SK-N-SH treated with all-trans-retinoic acid at 6 μM for 48 hours (cell line): ENCODE results near the gene LAG3.

Experiments used
- ATAC-seq: fragments of 200-7000 bp; cut with Tn5 transposase; 3 replicates; pipeline ENCODE4 v1.9.1; 2020; ENCODE audit warnings: mild to moderate bottlenecking, moderate library complexity
- ARNTL ChIP-seq: fragments of 450-650 bp; formaldehyde crosslinking; IDR thresholded peaks from 2 replicates; pipeline ENCODE4 v1.5.0; 2020; ENCODE audit warnings: low read depth, mild to moderate bottlenecking, moderate library complexity, borderline replicate concordance
- BACH2 ChIP-seq: fragments of 250-450 bp; sonication (Bioruptor Pico); IDR thresholded peaks from 2 replicates; pipeline ENCODE4 v1.9.0; 2021; ENCODE audit warnings: mild to moderate bottlenecking, borderline replicate concordance
- CSDC2 ChIP-seq: fragments of 250-450 bp; sonication (Bioruptor Pico); IDR thresholded peaks from 2 replicates; pipeline ENCODE4 v1.5.0; 2020; ENCODE audit warnings: mild to moderate bottlenecking, moderate library complexity
- ESRRG ChIP-seq: fragments of 250-450 bp; sonication (Bioruptor Pico); IDR thresholded peaks from 2 replicates; pipeline ENCODE4 v1.6.1; 2021; ENCODE audit warnings: mild to moderate bottlenecking
- GLIS3 ChIP-seq: fragments of 250-450 bp; sonication (Bioruptor Pico); IDR thresholded peaks from 2 replicates; pipeline ENCODE4 v1.5.0; 2020; ENCODE audit warnings: mild to moderate bottlenecking, moderate library complexity
- ISL1 ChIP-seq: fragments of 250-450 bp; sonication (Bioruptor Pico); IDR thresholded peaks from 2 replicates; pipeline ENCODE4 v2.1.2; 2022; ENCODE audit warnings: mild to moderate bottlenecking, moderate library complexity
- OSR1 ChIP-seq: fragments of 250-450 bp; sonication (Bioruptor Pico); IDR thresholded peaks from 2 replicates; pipeline ENCODE4 v1.8.0; 2022; ENCODE audit warnings: moderate library complexity, mild to moderate bottlenecking, inconsistent platforms
- PPARA ChIP-seq: fragments of 250-450 bp; sonication (Bioruptor Pico); IDR thresholded peaks from 2 replicates; pipeline ENCODE4 v1.5.0; 2020; ENCODE audit warnings: mild to moderate bottlenecking, borderline replicate concordance
- RARB ChIP-seq: fragments of 250-450 bp; sonication (Bioruptor Pico); IDR thresholded peaks from 2 replicates; pipeline ENCODE4 v1.8.0; 2021; ENCODE audit warnings: mild to moderate bottlenecking, moderate library complexity
- SNAI2 ChIP-seq: fragments of 250-450 bp; sonication (Bioruptor Pico); IDR thresholded peaks from 2 replicates; pipeline ENCODE4 v1.5.0; 2020; ENCODE audit warnings: mild to moderate bottlenecking, moderate library complexity
- TOX ChIP-seq: fragments of 250-450 bp; sonication (Bioruptor Pico); IDR thresholded peaks from 2 replicates; pipeline ENCODE4 v1.8.0; 2021; ENCODE audit warnings: mild to moderate bottlenecking, moderate library complexity, borderline replicate concordance
- ZC3H10 ChIP-seq: fragments of 250-450 bp; sonication (Bioruptor Pico); IDR thresholded peaks from 2 replicates; pipeline ENCODE4 v1.5.1; 2021; ENCODE audit warnings: mild to moderate bottlenecking, moderate library complexity
- ZFP3 ChIP-seq: fragments of 250-450 bp; sonication (Bioruptor Pico); IDR thresholded peaks from 2 replicates; pipeline ENCODE4 v1.5.0; 2020; ENCODE audit warnings: mild to moderate bottlenecking, moderate library complexity
- ZFP30 ChIP-seq: fragments of 450-650 bp; formaldehyde crosslinking; IDR thresholded peaks from 2 replicates; pipeline ENCODE4 v1.5.0; 2022; ENCODE audit warnings: mild to moderate bottlenecking, moderate library complexity
- ZNF565 ChIP-seq: fragments of 450-650 bp; formaldehyde crosslinking; conservative IDR thresholded peaks from 2 replicates; pipeline ENCODE4 v1.5.0; 2020; ENCODE audit warnings: low read depth, mild to moderate bottlenecking, moderate library complexity
- ZNF70 ChIP-seq: fragments of 450-650 bp; formaldehyde crosslinking; IDR thresholded peaks from 2 replicates; pipeline ENCODE4 v1.5.0; 2020; ENCODE audit warnings: mild to moderate bottlenecking, moderate library complexity
- ZNF8 ChIP-seq: fragments of 450-650 bp; formaldehyde crosslinking; IDR thresholded peaks from 2 replicates; pipeline ENCODE4 v1.5.0; 2020; ENCODE audit warnings: mild to moderate bottlenecking, moderate library complexity
- TF ChIP-seq, protein P1 (sequence below): fragments of 250-450 bp; sonication (Bioruptor Pico); IDR thresholded peaks from 2 replicates; pipeline ENCODE4 v1.8.0; 2020; ENCODE audit warnings: mild to moderate bottlenecking, moderate library complexity, borderline replicate concordance
- TF ChIP-seq, protein P2 (sequence below): fragments of 250-450 bp; sonication (Bioruptor Pico); IDR thresholded peaks from 2 replicates; pipeline ENCODE4 v1.5.0; 2020; ENCODE audit warnings: mild to moderate bottlenecking, moderate library complexity
- TF ChIP-seq, protein P3 (sequence below): fragments of 250-450 bp; sonication (Bioruptor Pico); IDR thresholded peaks from 2 replicates; pipeline ENCODE4 v1.5.1; 2020; ENCODE audit warnings: low read depth, mild to moderate bottlenecking, moderate library complexity
- TF ChIP-seq, protein P4 (sequence below): fragments of 250-450 bp; sonication (Bioruptor Pico); IDR thresholded peaks from 2 replicates; pipeline ENCODE4 v1.8.0; 2021; ENCODE audit warnings: low read depth, mild to moderate bottlenecking, moderate library complexity, borderline replicate concordance
- TF ChIP-seq, protein P5 (sequence below): fragments of 250-450 bp; sonication (Bioruptor Pico); IDR thresholded peaks from 2 replicates; pipeline ENCODE4 v1.5.1; 2021; ENCODE audit warnings: mild to moderate bottlenecking, moderate library complexity

The LAG3 gene

DNA sequence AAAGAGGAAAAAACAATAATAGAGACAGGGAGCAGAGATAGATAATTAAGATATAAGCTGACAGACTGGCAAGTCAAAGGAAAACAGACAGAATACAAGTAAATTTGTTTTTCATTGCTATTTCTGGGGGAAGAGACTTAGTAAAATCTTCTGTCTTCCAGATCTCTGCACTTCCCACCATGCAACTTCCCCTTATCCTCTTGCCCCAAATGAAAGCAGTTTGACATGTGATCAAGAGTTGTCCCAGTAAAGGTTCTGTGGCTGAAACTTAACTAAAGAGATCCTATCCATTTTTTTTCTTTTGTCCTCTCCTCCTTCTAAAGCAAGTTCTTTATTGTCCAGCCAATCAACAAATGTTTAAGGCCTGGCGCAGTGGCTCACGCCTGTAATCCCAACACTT is 17.9 kb upstream of the LAG3 start:
- ATAC-seq = no peak
- no peak for TF ChIP-seq TOX (CRISPR knock-in tag)
- TF ChIP-seq SNAI2 (CRISPR knock-in tag) = no peak
- TF ChIP-seq, protein P1, sequence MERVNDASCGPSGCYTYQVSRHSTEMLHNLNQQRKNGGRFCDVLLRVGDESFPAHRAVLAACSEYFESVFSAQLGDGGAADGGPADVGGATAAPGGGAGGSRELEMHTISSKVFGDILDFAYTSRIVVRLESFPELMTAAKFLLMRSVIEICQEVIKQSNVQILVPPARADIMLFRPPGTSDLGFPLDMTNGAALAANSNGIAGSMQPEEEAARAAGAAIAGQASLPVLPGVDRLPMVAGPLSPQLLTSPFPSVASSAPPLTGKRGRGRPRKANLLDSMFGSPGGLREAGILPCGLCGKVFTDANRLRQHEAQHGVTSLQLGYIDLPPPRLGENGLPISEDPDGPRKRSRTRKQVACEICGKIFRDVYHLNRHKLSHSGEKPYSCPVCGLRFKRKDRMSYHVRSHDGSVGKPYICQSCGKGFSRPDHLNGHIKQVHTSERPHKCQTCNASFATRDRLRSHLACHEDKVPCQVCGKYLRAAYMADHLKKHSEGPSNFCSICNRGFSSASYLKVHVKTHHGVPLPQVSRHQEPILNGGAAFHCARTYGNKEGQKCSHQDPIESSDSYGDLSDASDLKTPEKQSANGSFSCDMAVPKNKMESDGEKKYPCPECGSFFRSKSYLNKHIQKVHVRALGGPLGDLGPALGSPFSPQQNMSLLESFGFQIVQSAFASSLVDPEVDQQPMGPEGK (CRISPR knock-in tag) = no peak
- no peak for TF ChIP-seq ARNTL
- TF ChIP-seq ISL1 = no peak
- TF ChIP-seq ZC3H10 (CRISPR knock-in tag) = no peak
- no peak for TF ChIP-seq ZNF565 (CRISPR knock-in tag)
- no peak for TF ChIP-seq BACH2 (CRISPR knock-in tag)
- TF ChIP-seq RARB (CRISPR knock-in tag) = no peak
- no peak for TF ChIP-seq GLIS3 (CRISPR knock-in tag)

DNA sequence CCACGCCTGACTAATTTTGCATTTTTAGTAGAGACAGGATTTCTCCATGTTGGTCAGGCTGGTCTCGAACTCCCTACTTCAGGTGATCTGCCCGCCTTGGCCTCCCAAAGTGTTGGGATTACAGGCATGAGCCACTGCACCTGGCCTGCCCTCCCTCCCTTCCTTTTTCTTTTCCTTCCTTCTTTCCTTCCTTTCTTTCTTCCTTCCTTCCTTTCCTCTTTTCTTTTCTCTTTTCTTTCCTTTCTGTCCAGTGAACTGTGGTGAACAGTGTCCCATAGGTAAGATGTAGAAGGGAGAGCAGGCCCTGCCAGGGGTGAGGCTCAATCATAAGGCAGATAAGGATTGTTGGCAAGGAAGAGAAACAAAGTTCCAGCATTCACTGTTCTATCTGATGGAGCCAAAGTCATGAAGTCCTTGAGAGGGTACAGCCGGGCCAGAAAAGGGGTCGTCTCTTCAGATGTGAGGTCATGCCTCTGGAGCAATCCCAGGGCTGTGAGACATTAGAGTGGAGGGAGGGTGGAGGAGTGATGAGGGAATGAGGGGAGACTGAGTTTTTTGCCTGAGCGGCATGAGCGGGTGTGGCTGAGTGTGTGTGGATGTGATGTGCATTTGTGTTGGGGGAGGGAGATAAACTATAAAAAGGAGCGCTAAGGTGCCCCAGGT is 15.2 kb upstream of the LAG3 start:
- ATAC-seq = no peak
- TF ChIP-seq ZNF70 (CRISPR knock-in tag) (no peak), PPARA (CRISPR knock-in tag) (no peak), ZNF565 (CRISPR knock-in tag) (no peak), RARB (CRISPR knock-in tag) (no peak), ZFP3 (CRISPR knock-in tag) (no peak), TOX (CRISPR knock-in tag) (no peak), ARNTL (no peak), ZFP30 (CRISPR knock-in tag) (no peak), CSDC2 (CRISPR knock-in tag) (no peak), GLIS3 (CRISPR knock-in tag) (no peak), ISL1 (no peak), BACH2 (CRISPR knock-in tag) (no peak), ESRRG (CRISPR knock-in tag) (no peak), ZNF8 (CRISPR knock-in tag) (no peak), SNAI2 (CRISPR knock-in tag) (no peak), OSR1 (CRISPR knock-in tag) (no peak)
- TF ChIP-seq, protein P2, sequence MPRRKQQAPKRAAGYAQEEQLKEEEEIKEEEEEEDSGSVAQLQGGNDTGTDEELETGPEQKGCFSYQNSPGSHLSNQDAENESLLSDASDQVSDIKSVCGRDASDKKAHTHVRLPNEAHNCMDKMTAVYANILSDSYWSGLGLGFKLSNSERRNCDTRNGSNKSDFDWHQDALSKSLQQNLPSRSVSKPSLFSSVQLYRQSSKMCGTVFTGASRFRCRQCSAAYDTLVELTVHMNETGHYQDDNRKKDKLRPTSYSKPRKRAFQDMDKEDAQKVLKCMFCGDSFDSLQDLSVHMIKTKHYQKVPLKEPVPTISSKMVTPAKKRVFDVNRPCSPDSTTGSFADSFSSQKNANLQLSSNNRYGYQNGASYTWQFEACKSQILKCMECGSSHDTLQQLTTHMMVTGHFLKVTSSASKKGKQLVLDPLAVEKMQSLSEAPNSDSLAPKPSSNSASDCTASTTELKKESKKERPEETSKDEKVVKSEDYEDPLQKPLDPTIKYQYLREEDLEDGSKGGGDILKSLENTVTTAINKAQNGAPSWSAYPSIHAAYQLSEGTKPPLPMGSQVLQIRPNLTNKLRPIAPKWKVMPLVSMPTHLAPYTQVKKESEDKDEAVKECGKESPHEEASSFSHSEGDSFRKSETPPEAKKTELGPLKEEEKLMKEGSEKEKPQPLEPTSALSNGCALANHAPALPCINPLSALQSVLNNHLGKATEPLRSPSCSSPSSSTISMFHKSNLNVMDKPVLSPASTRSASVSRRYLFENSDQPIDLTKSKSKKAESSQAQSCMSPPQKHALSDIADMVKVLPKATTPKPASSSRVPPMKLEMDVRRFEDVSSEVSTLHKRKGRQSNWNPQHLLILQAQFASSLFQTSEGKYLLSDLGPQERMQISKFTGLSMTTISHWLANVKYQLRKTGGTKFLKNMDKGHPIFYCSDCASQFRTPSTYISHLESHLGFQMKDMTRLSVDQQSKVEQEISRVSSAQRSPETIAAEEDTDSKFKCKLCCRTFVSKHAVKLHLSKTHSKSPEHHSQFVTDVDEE (CRISPR knock-in tag) = no peak
- TF ChIP-seq, protein P3, sequence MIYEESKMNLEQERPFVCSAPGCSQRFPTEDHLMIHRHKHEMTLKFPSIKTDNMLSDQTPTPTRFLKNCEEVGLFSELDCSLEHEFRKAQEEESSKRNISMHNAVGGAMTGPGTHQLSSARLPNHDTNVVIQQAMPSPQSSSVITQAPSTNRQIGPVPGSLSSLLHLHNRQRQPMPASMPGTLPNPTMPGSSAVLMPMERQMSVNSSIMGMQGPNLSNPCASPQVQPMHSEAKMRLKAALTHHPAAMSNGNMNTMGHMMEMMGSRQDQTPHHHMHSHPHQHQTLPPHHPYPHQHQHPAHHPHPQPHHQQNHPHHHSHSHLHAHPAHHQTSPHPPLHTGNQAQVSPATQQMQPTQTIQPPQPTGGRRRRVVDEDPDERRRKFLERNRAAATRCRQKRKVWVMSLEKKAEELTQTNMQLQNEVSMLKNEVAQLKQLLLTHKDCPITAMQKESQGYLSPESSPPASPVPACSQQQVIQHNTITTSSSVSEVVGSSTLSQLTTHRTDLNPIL = no peak
- TF ChIP-seq, protein P4, sequence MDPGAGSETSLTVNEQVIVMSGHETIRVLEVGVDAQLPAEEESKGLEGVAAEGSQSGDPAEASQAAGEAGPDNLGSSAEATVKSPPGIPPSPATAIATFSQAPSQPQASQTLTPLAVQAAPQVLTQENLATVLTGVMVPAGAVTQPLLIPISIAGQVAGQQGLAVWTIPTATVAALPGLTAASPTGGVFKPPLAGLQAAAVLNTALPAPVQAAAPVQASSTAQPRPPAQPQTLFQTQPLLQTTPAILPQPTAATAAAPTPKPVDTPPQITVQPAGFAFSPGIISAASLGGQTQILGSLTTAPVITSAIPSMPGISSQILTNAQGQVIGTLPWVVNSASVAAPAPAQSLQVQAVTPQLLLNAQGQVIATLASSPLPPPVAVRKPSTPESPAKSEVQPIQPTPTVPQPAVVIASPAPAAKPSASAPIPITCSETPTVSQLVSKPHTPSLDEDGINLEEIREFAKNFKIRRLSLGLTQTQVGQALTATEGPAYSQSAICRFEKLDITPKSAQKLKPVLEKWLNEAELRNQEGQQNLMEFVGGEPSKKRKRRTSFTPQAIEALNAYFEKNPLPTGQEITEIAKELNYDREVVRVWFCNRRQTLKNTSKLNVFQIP = no peak
- TF ChIP-seq, protein P5, sequence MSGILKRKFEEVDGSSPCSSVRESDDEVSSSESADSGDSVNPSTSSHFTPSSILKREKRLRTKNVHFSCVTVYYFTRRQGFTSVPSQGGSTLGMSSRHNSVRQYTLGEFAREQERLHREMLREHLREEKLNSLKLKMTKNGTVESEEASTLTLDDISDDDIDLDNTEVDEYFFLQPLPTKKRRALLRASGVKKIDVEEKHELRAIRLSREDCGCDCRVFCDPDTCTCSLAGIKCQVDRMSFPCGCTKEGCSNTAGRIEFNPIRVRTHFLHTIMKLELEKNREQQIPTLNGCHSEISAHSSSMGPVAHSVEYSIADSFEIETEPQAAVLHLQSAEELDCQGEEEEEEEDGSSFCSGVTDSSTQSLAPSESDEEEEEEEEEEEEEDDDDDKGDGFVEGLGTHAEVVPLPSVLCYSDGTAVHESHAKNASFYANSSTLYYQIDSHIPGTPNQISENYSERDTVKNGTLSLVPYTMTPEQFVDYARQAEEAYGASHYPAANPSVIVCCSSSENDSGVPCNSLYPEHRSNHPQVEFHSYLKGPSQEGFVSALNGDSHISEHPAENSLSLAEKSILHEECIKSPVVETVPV (CRISPR knock-in tag) = no peak
